GM19438 (cell line): ENCODE measurements around the gene TSSK2.
"Not testable (repeated sequence)": the region's sequence is repeated elsewhere in the genome, so short reads cannot be mapped to it uniquely, and the experiment has no call there.

ENCODE experiments used
- ATAC-seq: cut with Tn5 transposase; IDR thresholded peaks from one replicate; pipeline ENCODE4 v1.9.1; 2021; ENCODE audit warnings: low read depth; ENCODE audit not compliant: unreplicated experiment

TSSK2 gene

GRCh38 chr22:19130959-19131684, at the start of gene TSSK2:
TSSK2 (plus strand) TSS chr22:19131308; CDS start chr22:19131400, 92 bp downstream.
- ATAC-seq, result no peak

- ATAC-seq, result no peak
Measured at GRCh38 chr22:19081351-19081750, 49.8 kb upstream of the TSSK2 start.

GRCh38 chr22:19082101-19082500, 49.0 kb upstream of the TSSK2 start:
- no peak for ATAC-seq

- ATAC-seq, result no peak
Measured at GRCh38 chr22:19082793-19083192, 48.3 kb upstream of the TSSK2 start.

- ATAC-seq, result not testable (repeated sequence)
Measured at GRCh38 chr22:19084126-19084525, 47.0 kb upstream of the TSSK2 start.

GRCh38 chr22:19084586-19084985, 46.5 kb upstream of the TSSK2 start:
- ATAC-seq, result not testable (repeated sequence)

- no peak for ATAC-seq
Measured at GRCh38 chr22:19085233-19085718, 45.8 kb upstream of the TSSK2 start.

GRCh38 chr22:19086417-19086816, 44.7 kb upstream of the TSSK2 start:
- ATAC-seq, result no peak

GRCh38 chr22:19086896-19087295, 44.2 kb upstream of the TSSK2 start:
- no peak for ATAC-seq

- ATAC-seq, result no peak
Measured at GRCh38 chr22:19088866-19089595, 42.1 kb upstream of the TSSK2 start.

GRCh38 chr22:19090183-19090582, 40.9 kb upstream of the TSSK2 start:
- no peak for ATAC-seq

GRCh38 chr22:19090586-19091127, 40.5 kb upstream of the TSSK2 start:
- no peak for ATAC-seq

GRCh38 chr22:19092725-19093124, 38.4 kb upstream of the TSSK2 start:
- ATAC-seq, result no peak

GRCh38 chr22:19094393-19094997, 36.6 kb upstream of the TSSK2 start:
- ATAC-seq, result no peak

- no peak for ATAC-seq
Measured at GRCh38 chr22:19096555-19096954, 34.6 kb upstream of the TSSK2 start.

GRCh38 chr22:19097518-19097917, 33.6 kb upstream of the TSSK2 start:
- no peak for ATAC-seq

- ATAC-seq, result no peak
Measured at GRCh38 chr22:19098157-19098556, 33.0 kb upstream of the TSSK2 start.

- no peak for ATAC-seq
Measured at GRCh38 chr22:19103880-19104821, 27.0 kb upstream of the TSSK2 start.

- no peak for ATAC-seq
Measured at GRCh38 chr22:19105456-19105855, 25.7 kb upstream of the TSSK2 start.
